Measurements from ENCODE around the gene C5orf52.
"Not testable (repeated sequence)": the region's sequence is repeated elsewhere in the genome, so short reads cannot be mapped to it uniquely, and the experiment has no call there.

C5orf52 gene

DNA sequence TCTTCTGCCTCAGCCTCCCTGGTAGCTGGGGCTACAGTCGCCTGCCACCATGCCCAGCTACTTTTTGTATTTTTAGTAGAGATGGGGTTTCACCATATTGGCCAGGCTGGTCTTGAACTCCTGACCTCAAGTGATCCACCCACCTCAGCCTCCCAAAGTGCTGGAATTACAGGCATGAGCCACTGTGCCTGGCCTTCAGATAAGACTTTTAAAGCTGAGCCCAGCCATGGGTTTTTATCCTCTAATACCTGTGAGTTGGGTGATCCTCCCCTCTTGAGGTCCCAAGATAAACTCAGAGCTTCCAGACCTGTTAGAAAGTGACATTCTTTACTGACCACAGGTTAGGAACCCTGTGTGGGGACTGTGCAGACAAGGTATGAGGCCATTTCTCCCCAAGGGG is 56.5 kb downstream of the C5orf52 start:
- DNase-seq, result not testable (repeated sequence)
